HG03442 (cell line): ENCODE results near the gene CHRM1.
A peak's percentile ranks its signal among the peaks of the same experiment; 100 is the strongest.
"Not testable (repeated sequence)": the region's sequence is repeated elsewhere in the genome, so short reads cannot be mapped to it uniquely, and the experiment has no call there.

Experiments
- ATAC-seq: cut with Tn5 transposase; IDR thresholded peaks from one replicate; pipeline ENCODE4 v1.9.1; 2021; ENCODE audit warnings: mild to moderate bottlenecking, moderate library complexity; ENCODE audit not compliant: unreplicated experiment

Gene CHRM1

GRCh38 chr11:62880231-62880802 is 40.8 kb downstream of the CHRM1 start:
- ATAC-seq: peak; percentile 11

GRCh38 chr11:62879235-62879978 is 41.8 kb downstream of the CHRM1 start:
- ATAC-seq: no peak

GRCh38 chr11:62876712-62877111 is 44.5 kb downstream of the CHRM1 start:
- ATAC-seq: no peak

GRCh38 chr11:62875698-62876478 is 45.3 kb downstream of the CHRM1 start:
- no peak for ATAC-seq

- ATAC-seq: no peak
Observed at GRCh38 chr11:62874851-62875250, 46.3 kb downstream of the CHRM1 start.

GRCh38 chr11:62865635-62866034 is 55.5 kb downstream of the CHRM1 start:
- ATAC-seq: no peak

GRCh38 chr11:62863687-62864335 is 57.4 kb downstream of the CHRM1 start:
- no peak for ATAC-seq

GRCh38 chr11:62861564-62862192 is 59.5 kb downstream of the CHRM1 start:
- ATAC-seq: not testable (repeated sequence)

GRCh38 chr11:62860835-62861563 is 60.2 kb downstream of the CHRM1 start:
- ATAC-seq: no peak

GRCh38 chr11:62859281-62859703 is 61.9 kb downstream of the CHRM1 start:
- not testable (repeated sequence) for ATAC-seq
